GM21367 (cell line): ENCODE data around the gene RND1.
"Not testable (repeated sequence)": the region's sequence is repeated elsewhere in the genome, so short reads cannot be mapped to it uniquely, and the experiment has no call there.

Source experiments
- ATAC-seq: cut with Tn5 transposase; IDR thresholded peaks from one replicate; pipeline ENCODE4 v1.9.1; 2021; ENCODE audit not compliant: unreplicated experiment

The RND1 gene

GRCh38 chr12:48868451-48868850 is 2.8 kb upstream of the RND1 start:
- no peak for ATAC-seq

- peak; percentile 28 for ATAC-seq
Observed at GRCh38 chr12:48866052-48866711, 512 bp upstream of the RND1 start.

DNA sequence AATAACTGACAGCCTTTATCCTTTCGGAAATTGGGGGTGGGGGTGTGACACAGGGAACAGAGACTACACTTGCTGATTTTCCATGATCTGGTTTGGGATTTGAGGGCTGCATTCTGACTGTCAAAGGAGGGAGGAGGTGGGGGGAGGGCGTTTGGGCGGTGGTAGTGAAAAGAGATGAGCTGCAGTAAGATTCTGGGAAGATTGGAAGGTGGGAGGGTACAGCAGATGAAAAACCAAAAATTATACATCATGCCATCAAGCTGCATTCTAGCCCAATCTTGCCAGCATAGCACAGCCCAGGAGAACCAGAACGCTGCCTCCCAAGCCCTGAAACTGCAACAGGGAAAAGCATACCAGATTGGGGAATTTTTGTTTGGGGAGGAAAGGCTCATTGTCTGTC is 2.4 kb downstream of the RND1 start:
- no peak for ATAC-seq

DNA sequence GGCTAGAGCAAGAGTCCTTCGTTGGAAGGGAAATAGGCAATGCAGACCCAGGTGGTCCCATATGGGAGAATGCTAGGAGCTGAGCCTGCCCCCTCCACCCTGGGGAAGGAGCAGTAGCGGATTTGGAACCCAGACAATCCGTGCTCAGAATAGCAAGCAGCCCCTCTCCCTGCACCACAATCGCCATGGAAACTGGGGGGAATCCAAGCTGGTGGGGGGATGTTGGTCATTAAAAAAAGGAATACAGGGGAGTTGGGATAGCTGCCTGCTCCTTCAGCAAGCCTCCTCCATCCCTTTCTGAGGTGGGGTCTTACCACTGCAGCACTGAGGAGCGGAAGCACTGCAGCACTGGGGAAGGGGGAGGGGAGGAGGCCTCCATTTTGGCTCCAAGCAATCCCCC is 2.9 kb downstream of the RND1 start:
- ATAC-seq: no peak

DNA sequence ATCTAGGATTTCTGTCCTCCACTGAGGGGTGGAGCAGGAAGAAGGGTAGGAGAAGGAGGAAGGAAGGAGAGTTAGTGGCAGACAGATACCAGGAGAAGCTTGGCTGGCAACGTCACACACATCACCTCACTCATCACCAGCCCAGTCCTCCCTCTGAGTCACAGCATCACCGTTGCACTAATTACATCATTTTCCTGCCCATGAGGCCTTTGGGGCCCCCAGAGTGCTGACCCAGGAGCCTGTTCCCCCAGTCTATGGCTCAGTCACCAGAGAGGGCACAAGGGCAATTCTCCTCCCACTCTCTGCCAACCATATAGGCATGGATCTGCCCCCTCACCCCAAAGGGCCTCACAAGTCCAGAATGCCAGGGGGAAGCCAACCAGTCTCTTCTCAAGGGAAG is 4.6 kb downstream of the RND1 start:
- no peak for ATAC-seq

DNA sequence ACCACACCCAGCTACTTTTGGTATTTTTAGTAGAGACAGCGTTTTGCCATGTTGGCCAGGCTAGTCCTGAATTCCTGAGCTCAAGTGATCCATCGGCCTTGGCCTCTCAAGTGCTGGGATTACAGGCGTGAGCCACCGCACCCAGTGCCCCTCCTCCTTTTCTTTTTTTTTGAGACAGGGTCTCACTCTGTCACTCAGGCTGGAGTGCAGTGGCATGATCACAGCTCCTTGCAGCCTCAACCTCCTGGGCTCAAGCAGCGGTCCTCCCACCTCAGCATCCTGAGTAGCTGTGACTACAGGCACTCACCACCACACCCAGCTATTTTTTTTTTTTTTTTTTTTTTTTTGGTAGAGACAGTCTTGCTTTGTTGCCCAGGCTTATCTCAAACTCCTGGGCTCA is 5.4 kb downstream of the RND1 start:
- ATAC-seq: not testable (repeated sequence)

GRCh38 chr12:48859607-48860006 is 6.1 kb downstream of the RND1 start:
- no peak for ATAC-seq

GRCh38 chr12:48858043-48858442 is 7.6 kb downstream of the RND1 start:
- ATAC-seq: no peak

- no peak for ATAC-seq
Observed at GRCh38 chr12:48857278-48857994, 8.2 kb downstream of the RND1 start.

DNA sequence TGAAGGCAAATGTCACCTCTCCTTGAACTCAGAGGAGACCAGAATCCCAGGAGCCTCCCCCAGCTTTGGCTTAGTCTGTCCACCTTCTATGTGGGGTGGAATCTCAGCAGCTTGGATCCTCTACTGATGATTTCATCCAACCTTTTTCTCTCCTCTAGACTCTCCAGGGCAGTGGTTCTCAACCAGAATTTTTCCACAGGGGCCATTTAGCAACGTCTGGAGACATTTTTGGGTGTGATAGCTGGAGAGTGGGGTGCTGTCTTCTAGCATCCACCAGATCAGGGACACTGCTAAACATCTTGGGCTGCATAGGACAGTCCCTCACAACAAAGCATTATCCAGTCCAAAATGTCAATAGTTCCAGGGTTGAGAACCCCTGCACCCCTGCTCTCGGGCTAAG is 9.3 kb downstream of the RND1 start:
- no peak for ATAC-seq

GRCh38 chr12:48854932-48855331 is 10.7 kb downstream of the RND1 start:
- ATAC-seq: not testable (repeated sequence)

- no peak for ATAC-seq
Observed at GRCh38 chr12:48854488-48854887, 11.2 kb downstream of the RND1 start.

DNA sequence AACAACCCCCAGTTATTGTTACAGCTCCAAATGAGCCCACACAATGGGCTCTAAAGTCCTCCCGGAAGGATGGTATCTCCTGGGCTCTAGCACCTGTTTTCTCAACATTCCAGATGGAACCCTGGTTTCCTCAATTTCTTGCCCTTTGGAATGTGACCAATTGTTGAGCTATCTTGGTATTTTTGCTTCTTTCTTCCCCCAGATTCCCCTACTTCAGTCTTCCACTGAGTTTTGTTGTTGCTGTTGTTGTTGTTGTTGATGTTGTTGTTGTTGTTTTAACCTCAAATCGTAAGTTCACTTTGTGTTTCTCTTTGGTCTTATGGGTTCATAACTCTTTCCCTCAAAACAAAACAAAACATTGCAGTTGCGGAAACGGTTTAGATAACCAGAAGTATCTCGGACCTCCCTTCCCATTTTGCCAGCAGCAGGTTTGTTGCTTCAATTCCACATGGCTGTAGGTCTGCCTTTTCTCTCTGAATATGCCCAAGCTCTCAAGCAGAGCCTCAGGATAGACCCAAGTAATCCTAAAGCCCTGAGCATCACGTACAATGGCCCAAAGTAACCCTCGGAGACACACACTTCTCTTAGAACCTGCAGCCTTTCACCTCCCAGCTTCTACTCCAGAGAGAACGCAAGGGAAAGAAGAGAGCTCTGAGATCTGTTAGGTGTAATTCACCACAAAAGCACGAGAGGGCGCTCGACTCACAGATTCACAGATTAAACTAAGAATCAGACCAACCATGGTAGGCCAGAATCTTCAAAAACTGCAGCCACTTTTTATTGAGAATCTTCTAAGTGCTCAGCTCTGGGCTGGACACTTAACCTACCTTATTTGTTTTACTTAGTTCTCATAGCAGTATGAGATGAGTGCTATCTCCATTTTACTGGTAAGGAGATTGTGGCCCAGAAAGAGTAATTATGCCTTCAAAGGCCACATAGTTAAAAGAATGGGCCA is 12.7 kb downstream of the RND1 start:
- ATAC-seq: peak; percentile 43

GRCh38 chr12:48851883-48852733 is 13.6 kb downstream of the RND1 start, which contains the start of gene DDX23:
Gene DDX23 (minus strand): TSS chr12:48852163. CDS start chr12:48845782, 6,381 bp downstream.
- ATAC-seq: peak; percentile 91

DNA sequence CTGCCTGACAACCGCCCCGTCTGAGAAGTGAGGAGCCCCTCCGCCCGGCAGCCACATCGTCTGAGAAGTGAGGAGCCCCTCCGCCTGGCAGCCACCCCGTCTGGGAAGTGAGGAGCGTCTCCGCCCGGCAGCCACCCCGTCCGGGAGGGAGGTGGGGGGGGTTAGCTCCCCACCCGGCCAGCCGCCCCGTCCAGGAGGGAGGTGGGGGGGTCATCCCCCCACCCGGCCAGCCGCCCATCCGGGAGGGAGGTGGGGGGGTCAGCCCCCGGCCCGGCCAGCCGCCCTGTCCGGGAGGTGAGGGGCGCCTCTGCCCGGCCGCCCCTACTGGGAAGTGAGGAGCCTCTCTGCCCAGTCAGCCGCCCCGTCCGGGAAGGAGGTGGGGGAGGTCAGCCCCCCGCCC is 23.6 kb downstream of the RND1 start:
- ATAC-seq: not testable (repeated sequence)

DNA sequence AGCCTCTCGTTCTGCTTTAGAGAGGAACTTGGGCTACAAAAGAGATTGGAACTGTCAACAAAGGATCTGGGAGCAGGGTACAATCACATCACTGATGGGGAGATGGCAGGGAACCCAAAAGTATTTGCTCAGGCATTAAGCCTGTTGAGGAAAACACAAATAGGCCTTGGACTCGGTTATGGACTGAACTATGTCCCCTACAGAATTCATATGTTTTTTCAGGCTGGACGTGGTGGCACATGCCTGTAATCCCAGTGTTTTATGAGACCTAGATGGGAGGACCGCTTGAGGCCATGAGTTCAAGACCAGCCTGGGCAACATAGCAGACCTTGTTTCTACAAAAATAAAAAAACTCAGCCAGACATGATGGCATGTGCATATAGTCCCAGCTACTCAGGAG is 27.6 kb downstream of the RND1 start:
- no peak for ATAC-seq

DNA sequence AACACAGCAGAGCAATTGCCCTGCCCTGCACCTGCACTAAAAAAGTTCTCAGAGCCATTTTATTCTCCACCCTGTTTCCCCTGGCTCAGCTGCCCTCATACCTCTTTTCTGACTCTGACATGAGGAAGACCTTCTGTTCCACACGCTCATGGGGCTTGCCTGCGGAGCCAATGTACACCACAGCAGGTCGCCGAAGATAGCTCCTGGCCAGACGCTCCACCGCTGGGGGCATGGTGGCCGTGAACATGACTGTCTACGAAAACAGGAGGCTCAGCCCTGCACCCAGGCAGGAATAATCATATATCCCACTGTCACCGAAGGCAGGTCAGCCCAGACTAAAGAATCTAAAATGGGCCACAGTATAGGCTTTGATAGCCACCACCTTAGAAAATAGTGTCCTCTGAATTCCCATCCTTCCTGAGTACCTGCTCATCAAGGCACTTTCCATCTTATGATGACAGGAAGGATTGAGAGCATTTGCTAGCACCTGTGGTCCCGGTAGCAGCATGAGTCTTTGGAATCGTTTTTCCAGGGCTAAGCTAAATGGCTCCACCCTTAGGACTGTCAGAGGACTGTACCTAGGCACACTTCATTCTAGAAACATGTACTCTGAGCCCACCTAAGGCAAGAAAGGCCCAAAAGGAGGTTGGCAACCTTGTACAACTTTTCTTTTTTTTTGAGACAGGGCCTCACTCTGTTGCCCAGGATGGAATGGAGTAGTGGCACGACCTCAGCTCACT is 33.2 kb downstream of the RND1 start:
- no peak for ATAC-seq

- ATAC-seq: no peak
Observed at GRCh38 chr12:48831257-48831656, 34.4 kb downstream of the RND1 start.

GRCh38 chr12:48828841-48829575 is 36.7 kb downstream of the RND1 start:
- ATAC-seq: no peak
